HepG2 (cell line): ENCODE data around the gene TCFL5. TPM values are rescaled to one million over a fixed set of nuclear protein-coding genes. Genes with fewer than 3 reads are reported as not detected.

Experiments
- ARHGAP35 ChIP-seq: sonication (generic); formaldehyde crosslinking; IDR thresholded peaks from 2 replicates; pipeline ENCODE4 v1.9.0; 2022; ENCODE audit warnings: mild to moderate bottlenecking, inconsistent platforms, moderate library complexity, missing genetic modification reagents, borderline replicate concordance
- ARID5B ChIP-seq: IDR thresholded peaks from 2 replicates; pipeline ENCODE4 v1.4.0; 2020; ENCODE audit warnings: mild to moderate bottlenecking, missing genetic modification reagents
- CSRNP1 ChIP-seq: sonication (generic); formaldehyde crosslinking; IDR thresholded peaks from 2 replicates; pipeline ENCODE4 v1.8.1; 2023; ENCODE audit warnings: mild to moderate bottlenecking, missing genetic modification reagents
- FOXO4 ChIP-seq: sonication (generic); formaldehyde crosslinking; conservative IDR thresholded peaks from 2 replicates; pipeline ENCODE4 v1.8.1; 2023; ENCODE audit warnings: missing genetic modification reagents
- IRX3 ChIP-seq: sonication (generic); formaldehyde crosslinking; IDR thresholded peaks from 2 replicates; pipeline ENCODE4 v1.8.1; 2023; ENCODE audit warnings: mild to moderate bottlenecking, low read depth, missing genetic modification reagents, borderline replicate concordance
- MED13 ChIP-seq: sonication (generic); formaldehyde crosslinking; IDR thresholded peaks from 2 replicates; pipeline ENCODE4 v1.5.0; 2020; ENCODE audit warnings: missing genetic modification reagents
- MIER3 ChIP-seq: IDR thresholded peaks from 2 replicates; pipeline ENCODE4 v1.6.1; 2016; ENCODE audit warnings: missing compliant biosample characterization, borderline replicate concordance
- MXD3 ChIP-seq: IDR thresholded peaks from 2 replicates; pipeline ENCODE4 v1.6.1; 2016; ENCODE audit warnings: mild to moderate bottlenecking, missing biosample characterization, missing genetic modification reagents
- PHF5A ChIP-seq: IDR thresholded peaks from one replicate; pipeline ENCODE4 v1.6.1; 2018; ENCODE audit warnings: low read depth, missing genetic modification reagents; ENCODE audit not compliant: unreplicated experiment
- RELA ChIP-seq: sonication (generic); formaldehyde crosslinking; IDR thresholded peaks from 2 replicates; pipeline ENCODE4 v1.4.0; 2020; ENCODE audit warnings: missing genetic modification reagents
- RXRA ChIP-seq: sonication (generic); formaldehyde crosslinking; IDR thresholded peaks from 2 replicates; pipeline ENCODE4 v1.5.1; 2020; ENCODE audit warnings: missing genetic modification reagents
- SMAD9 ChIP-seq: sonication (generic); formaldehyde crosslinking; IDR thresholded peaks from 2 replicates; pipeline ENCODE4 v1.5.1; 2020; ENCODE audit warnings: mild to moderate bottlenecking, missing genetic modification reagents
- U2AF2 ChIP-seq: fragments of 200-400 bp; formaldehyde crosslinking; IDR thresholded peaks from 2 replicates; pipeline ENCODE4 v1.6.1; 2017; ENCODE audit warnings: low read depth, mild to moderate bottlenecking, low read length
- WIZ ChIP-seq: sonication (generic); formaldehyde crosslinking; IDR thresholded peaks from 2 replicates; pipeline ENCODE4 v1.5.1; 2020; ENCODE audit warnings: mild to moderate bottlenecking, missing genetic modification reagents
- ZEB1 ChIP-seq: IDR thresholded peaks from 2 replicates; pipeline ENCODE4 v1.6.1; 2012; ENCODE audit warnings: mild to moderate bottlenecking, low read depth, inconsistent platforms; ENCODE audit not compliant: insufficient replicate concordance
- ZNF3 ChIP-seq: IDR thresholded peaks from 2 replicates; pipeline ENCODE4 v1.7.0; 2017; ENCODE audit warnings: inconsistent platforms
- ZNF326 ChIP-seq: sonication (generic); formaldehyde crosslinking; IDR thresholded peaks from 2 replicates; pipeline ENCODE4 v1.4.0; 2020; ENCODE audit warnings: missing genetic modification reagents, borderline replicate concordance
- ZNF496 ChIP-seq: sonication (generic); formaldehyde crosslinking; IDR thresholded peaks from 2 replicates; pipeline ENCODE4 v1.8.1; 2023; ENCODE audit warnings: mild to moderate bottlenecking, moderate library complexity, missing genetic modification reagents; ENCODE audit not compliant: insufficient replicate concordance
- ZNF563 ChIP-seq: sonication (generic); formaldehyde crosslinking; IDR thresholded peaks from 2 replicates; pipeline ENCODE4 v1.8.0; 2022; ENCODE audit warnings: mild to moderate bottlenecking, moderate library complexity, missing genetic modification reagents
- ZNF747 ChIP-seq: sonication (generic); formaldehyde crosslinking; IDR thresholded peaks from 2 replicates; pipeline ENCODE4 v1.8.1; 2023; ENCODE audit warnings: missing genetic modification reagents, mild to moderate bottlenecking, borderline replicate concordance
- ZNF768 ChIP-seq: sonication (generic); formaldehyde crosslinking; IDR thresholded peaks from 2 replicates; pipeline ENCODE4 v1.4.0; 2020; ENCODE audit warnings: missing genetic modification reagents
- ZNF781 ChIP-seq: sonication (generic); formaldehyde crosslinking; IDR thresholded peaks from 2 replicates; pipeline ENCODE4 v1.5.1; 2020; ENCODE audit warnings: borderline replicate concordance, mild to moderate bottlenecking, missing genetic modification reagents; ENCODE audit errors: not compliant biosample characterization
- ZNF839 ChIP-seq: sonication (generic); formaldehyde crosslinking; IDR thresholded peaks from 2 replicates; pipeline ENCODE4 v1.4.0; 2020; ENCODE audit warnings: missing genetic modification reagents, mild to moderate bottlenecking, borderline replicate concordance
- polyA plus RNA-seq, 8 experiments: library from polyadenylated mRNA; depleted of rRNA in 3 of 8; stranded (reverse) in 7 of 8; unstranded in 1 of 8; fragments of >200 nt; fragmentation: Illumina TruSeq in 4 of 8; extraction: Trizol in 4 of 8; gene quantifications; 2 replicates each; pipeline versions ENCODE4 v1.2.1 to v1.2.3, GENCODE V29; 2011 to 2016; ENCODE audit warnings: low read depth in 4 of 8, missing spikeins in 1 of 8, mixed read lengths in 1 of 8; ENCODE audit not compliant: insufficient read depth in 1 of 8
- total RNA-seq, 5 experiments: library from RNA; depleted of rRNA; stranded (reverse); fragments of >200 nt; fragmentation: Illumina TruSeq; extraction: Trizol; gene quantifications; 2 replicates each; pipeline ENCODE4 v1.2.3, GENCODE V29; 2016; ENCODE audit warnings: low read depth in 1 of 5

The TCFL5 gene
- total and polyA plus RNA-seq, 2 of the 13 experiments (the other 11 are each of a cell fraction or from before 2014, with no cell fraction given): 14.8 to 20.0 TPM

GRCh38 chr20:62824476-62825332 is 36.9 kb downstream of the TCFL5 start (continued):
- TF ChIP-seq ZNF781 (peak; percentile 58), ZNF496 (CRISPR knock-in tag) (no peak), MXD3 (CRISPR knock-in tag) (0 out of 2 replicates have a peak, but pooled peaks have one; percentile 13), WIZ (CRISPR knock-in tag) (peak; percentile 77; the same call in 1 of the 2 replicates), ZNF747 (CRISPR knock-in tag) (0 out of 2 replicates have a peak, but pooled peaks have one; percentile 29), ARID5B (CRISPR knock-in tag) (no peak), IRX3 (CRISPR knock-in tag) (no peak), PHF5A (CRISPR knock-in tag) (no peak), FOXO4 (no peak), ZNF326 (CRISPR knock-in tag) (no peak), MED13 (CRISPR knock-in tag) (no peak), ZNF768 (peak; percentile 69; the same call in 1 of the 2 replicates), ZNF563 (CRISPR knock-in tag) (no peak), ZNF839 (no peak), CSRNP1 (CRISPR knock-in tag) (no peak), MIER3 (no peak), SMAD9 (CRISPR knock-in tag) (no peak), RELA (no peak), U2AF2 (no peak), ZEB1 (no peak), ARHGAP35 (CRISPR knock-in tag) (no peak), ZNF3 (CRISPR knock-in tag) (no peak), RXRA (CRISPR knock-in tag) (peak; percentile 84)
